Stimulated activated CD4-positive, alpha-beta T cell treated with anti-CD3 and anti-CD28 coated beads, Interleukin-12 subunit alpha, Interleukin-12 subunit beta, amount 100 ng/mL, for 48 hours (primary cell): ENCODE measurements around the gene IER3IP1.
"Not testable (repeated sequence)": the region's sequence is repeated elsewhere in the genome, so short reads cannot be mapped to it uniquely, and the experiment has no call there.

Experiments used
- DNase-seq, 3 donors: peaks; one replicate each; pipeline ENCODE4 v3.0.0-alpha.2; 2020; ENCODE audit warnings: low read depth in 2 of 3, low spot score in 1 of 3

The IER3IP1 gene

DNA sequence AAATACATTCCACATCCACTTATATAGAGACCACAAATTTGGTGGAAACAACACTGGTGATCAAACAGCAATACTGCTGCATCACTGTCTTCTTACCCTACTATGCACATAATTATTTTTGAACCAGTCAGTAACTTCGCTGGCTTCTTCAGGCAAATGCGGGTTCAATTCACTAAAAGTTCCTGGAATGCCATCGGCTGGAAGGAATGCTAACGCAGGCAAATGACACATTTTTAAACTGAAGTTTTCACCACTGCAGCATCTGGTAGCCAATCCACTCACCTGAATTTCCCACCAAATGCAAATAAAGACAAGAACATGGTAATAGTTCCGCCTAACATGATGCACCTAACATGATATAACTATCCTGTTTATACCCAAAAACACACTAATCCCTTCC lies 15.9 kb downstream of the IER3IP1 start:
- DNase-seq = no peak

GRCh38 chr18:47158404-47158803 lies 17.8 kb downstream of the IER3IP1 start:
- DNase-seq = not testable (repeated sequence)

DNA sequence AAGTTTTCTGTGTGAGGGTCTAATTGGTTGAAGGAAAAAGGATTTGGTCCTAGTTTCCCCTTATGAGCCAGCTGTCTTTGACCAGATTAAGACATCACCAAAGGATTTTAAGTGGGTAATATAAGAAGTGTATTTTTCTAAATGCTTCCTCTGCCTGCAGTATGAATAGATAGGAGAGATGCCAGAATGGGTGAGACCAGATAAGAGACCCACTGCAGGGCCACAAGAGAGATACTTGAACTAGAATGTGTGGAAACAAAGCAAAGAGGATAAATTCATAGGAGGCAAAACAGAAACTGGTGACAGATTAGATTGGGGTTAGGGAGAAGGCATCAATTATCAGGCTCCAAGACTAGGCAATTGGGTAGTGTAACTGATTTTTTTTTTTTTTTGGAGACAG lies 24.7 kb downstream of the IER3IP1 start:
- DNase-seq = no peak

DNA sequence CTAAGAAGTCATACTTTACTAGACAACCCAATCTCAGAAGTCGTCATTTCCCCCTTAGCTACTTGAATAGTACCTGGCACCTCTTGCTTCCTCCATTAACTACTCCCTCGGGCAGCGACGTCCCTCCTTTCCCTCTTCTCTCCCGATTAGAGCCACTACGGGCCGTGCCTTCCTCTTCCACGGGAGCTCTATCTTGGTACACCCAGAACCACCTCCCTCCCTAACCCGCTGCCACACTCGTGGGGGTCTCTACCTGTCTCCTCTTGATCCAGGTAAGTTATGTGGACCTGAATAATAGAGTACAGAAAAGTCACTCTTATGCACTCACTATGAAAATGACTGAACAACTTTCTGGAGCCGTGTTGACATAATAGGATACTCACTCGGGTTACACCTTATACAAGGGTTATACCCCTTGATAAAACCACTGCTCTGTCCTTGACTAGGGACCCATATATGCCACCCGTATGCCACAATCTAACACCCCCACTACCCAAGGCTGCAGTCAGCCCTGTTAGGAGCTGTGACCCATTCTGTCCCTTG lies 25.3 kb downstream of the IER3IP1 start:
- no peak for DNase-seq

- DNase-seq = peak; percentile 67 to 86 (median 77)
Measured at GRCh38 chr18:47150029-47150823, 25.9 kb downstream of the IER3IP1 start, which contains the start of gene HDHD2. HDHD2 (minus strand) TSS chr18:47150500; CDS start chr18:47136439, 14,061 bp downstream.

GRCh38 chr18:47149457-47150028 lies 26.6 kb downstream of the IER3IP1 start:
- DNase-seq = no peak

DNA sequence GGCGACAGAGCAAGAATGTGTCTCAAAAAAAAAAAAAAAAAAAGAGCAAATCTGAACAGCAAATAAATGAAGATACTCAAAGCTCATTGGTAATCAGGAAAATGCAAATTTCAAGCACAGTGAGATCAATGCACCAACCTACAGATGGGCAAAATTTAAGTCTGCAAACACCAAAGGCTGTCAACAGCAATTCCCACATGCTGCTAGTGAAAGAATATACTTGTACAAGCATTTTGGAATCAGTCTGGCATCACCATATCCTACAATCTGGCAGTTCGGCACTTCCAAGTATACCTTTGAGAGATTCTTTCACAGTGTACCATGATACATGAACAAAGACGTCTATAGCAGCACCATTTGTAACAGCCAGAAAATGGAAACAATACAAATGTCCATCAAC lies 30.0 kb downstream of the IER3IP1 start:
- no peak for DNase-seq

DNA sequence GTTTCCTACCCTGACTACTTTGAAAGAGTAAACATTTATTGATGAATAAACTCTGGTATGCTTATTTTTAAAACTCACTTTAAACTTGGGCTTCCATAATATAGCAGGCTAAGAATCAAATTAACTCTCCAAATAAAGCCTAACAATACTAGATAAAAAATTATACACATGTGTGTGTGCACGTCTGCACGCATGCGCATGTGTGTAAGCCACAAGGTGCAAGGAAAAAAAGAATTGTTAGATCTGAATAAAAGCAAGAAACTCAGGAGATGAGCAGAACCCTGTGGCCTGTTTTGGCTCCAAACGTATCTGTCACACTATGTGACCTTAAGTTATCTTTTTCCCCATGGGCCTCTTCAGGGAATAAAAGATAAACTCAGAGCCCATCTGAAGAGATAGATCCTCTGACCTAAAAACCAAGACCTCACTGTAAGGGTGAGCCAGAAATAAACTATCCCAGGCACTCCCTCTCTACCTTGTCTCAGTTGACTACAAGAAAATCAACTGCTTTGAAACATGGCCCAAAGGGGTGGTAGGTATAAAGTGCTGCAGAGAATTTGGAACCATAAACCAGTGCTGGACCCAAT lies 32.2 kb downstream of the IER3IP1 start:
- DNase-seq = no peak

DNA sequence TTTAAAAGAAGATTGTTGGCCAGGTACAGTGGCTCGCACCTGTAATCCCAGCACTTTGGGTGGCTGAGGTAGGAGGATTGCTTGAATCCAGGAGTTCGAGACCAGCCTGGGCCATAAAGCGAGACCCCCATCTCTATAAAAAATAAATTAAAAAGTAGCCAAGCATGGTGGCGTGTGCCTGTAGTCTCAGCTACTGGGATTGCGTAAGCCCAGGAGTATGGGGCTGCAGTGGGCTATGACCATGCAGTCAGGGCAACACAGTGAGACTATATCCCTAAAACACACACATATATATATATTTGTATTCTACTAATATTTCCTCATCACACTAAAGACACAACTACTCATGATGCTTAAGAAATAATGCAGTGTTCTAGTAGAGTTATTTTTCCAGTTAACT lies 33.0 kb downstream of the IER3IP1 start:
- DNase-seq = no peak

- DNase-seq = no peak
Measured at GRCh38 chr18:47141289-47141688, 34.9 kb downstream of the IER3IP1 start.

DNA sequence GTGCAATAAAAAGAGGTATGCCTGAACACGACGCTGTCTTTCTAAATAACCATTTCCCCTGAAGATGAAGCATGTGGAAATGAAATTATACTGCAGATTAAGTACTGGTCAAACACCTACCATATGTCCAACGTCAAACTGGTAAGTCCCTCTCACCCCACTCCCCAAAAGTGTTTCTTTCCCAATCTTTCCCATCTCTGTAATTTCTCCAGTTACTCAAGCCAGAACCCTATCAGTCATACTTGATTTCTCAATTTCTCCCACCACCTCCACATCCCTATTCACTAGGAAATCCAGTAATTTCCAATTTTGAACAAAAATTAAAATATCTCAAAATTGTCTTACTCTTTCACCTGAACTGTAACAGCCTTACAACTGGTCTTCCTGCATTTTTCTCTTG lies 55.0 kb downstream of the IER3IP1 start:
- DNase-seq = no peak

- DNase-seq = peak in 2 of 3 donors; percentile 4 to 12
Measured at GRCh38 chr18:47120428-47120827, 55.7 kb downstream of the IER3IP1 start.

DNA sequence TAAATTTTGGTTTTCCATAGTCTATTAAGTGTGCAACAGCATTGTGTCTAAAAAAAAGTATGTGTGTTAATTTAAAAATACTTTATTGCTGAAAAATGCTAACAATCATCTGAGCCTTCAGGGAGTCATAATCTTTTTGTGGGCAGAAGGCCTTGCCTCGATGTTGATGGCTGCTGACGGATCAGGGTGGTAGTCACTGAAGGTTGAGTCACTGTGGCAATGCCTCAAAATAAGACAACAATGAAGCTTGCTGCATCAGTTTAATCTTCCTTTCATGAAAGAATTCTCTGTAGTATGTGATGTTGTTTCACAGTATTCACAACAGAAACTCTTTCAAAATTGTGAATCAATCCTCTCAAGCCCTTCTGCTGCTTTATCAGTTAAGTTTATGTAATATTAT lies 57.2 kb downstream of the IER3IP1 start:
- no peak for DNase-seq

- DNase-seq = no peak
Measured at GRCh38 chr18:47115205-47115604, 61.0 kb downstream of the IER3IP1 start.

DNA sequence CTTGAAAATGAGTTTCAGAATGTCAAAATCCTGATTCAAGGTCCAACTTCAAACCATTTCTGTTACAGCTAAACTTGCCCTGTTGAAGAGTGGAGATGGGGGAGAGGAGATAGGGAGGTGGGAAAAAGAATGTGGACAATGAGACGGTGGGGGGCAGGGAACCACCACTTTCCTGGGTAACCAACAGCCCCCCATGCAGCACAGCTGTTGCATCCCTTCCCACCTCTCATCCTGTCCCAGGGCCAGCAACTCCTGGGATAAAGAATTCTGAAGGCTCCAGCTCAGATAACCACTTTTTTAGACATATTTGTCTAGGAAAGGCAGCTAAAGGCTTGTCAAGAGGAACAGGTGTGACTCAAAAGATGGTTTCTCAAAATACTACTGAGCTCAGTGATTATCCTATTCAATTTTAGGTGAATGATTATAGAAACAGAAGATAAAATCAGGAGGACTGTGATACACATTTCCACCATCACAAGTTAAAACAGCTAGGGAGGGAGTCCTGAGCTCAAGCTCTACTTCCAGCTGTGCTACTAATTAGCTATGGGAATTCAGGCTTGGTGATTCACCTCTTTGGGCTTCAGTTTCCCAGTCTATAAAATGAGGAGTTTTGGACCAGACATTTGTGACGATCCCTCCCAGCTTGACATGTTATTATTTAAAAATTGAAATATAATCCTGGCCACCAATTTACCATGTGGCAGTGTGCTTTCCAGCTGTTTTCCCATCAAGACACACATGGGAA lies 62.2 kb downstream of the IER3IP1 start:
- DNase-seq = no peak

- DNase-seq = no peak
Measured at GRCh38 chr18:47110492-47111274, 65.5 kb downstream of the IER3IP1 start.

DNA sequence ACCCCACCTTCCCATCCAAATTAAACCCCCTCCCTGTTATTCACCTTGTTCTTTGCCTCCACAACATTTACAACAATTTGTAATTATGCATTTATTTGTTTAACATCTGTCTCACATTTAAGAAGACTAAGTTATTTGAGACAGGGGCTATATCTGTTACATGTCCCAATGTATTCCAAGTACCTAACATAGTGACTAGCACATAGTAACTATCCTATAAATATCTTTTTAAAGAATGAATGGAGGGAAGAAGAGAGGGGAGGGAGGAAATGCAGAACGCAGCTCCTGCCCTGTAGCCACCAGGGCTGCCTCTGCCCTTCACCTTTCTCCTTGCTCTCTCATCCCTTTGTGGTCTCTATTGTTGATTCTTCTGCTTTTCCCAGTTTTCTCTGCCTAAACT lies 66.4 kb downstream of the IER3IP1 start:
- no peak for DNase-seq

DNA sequence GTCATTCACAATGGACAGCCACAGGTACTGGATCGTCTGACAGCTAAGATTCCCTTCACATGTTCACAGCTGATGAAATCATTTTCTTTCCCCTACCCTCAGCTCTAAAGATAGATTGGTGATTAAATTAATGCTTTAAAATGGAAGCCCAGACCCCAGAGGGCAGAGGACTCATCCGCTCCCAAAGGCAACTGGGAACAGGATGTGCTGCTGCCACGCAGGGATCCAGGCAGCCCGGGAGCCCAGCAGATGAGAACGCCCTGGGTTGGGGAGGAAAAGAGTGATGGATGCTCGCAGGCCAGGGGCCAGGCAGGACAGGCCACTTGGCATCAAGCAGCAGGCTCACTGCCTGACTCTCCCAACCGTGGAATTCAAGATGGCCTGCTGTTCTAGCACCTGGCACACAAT lies 67.2 kb downstream of the IER3IP1 start:
- no peak for DNase-seq

DNA sequence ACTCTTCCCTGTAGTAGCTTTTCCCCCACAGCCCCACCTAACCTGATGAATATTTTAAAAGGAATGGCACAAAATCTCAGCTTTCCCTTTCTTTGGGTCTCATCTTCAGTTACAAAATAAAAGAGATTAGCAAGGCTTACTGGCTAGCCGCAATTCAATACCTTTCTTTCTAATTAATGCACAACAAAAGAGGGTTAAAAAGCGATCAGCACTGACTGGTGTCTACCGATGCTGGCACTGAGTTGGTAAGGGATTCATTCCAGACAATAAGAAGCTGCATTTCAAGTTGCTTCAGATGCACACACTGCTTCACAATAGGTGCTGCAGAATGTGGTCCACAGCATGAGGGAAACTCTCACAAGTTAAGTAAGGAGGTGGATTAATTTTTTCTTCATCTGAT lies 67.8 kb downstream of the IER3IP1 start:
- no peak for DNase-seq
